GM11168 (cell line): ENCODE data around the gene RAB6B.

Experiments
- in situ Hi-C: fragments of 300-500 bp; cut with MboI; formaldehyde crosslinking; loops from one replicate; pipeline ENCODE4 v1.12.0; 2022; ENCODE audit warnings: low sequenced_read_pairs; ENCODE audit not compliant: unreplicated experiment

RAB6B gene

DNA sequence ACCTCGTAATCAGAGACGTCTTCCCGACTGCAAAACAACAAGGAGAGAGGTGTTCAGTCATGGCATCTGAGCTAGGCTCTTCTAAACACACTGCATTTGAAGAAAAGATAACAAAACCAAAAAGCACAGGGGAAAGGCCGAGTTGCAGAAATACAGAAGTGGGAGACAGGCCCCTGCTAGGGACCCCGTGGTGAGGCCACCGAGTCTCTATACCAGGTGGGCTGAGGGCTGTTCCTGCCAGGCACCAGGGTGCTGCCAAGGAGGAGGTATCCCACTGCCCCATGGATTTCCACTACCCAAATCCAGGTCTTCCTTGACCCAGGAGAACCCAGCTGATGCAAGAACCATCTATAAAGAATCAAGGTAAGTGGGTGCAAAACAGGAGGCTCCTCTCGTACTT lies 31.1 kb downstream of the RAB6B start:
- in situ Hi-C loops = no loop called here

- in situ Hi-C loops = no loop called here
These were observed 31.8 kb downstream of the RAB6B start for GRCh38 chr3:133863911-133864310.

DNA sequence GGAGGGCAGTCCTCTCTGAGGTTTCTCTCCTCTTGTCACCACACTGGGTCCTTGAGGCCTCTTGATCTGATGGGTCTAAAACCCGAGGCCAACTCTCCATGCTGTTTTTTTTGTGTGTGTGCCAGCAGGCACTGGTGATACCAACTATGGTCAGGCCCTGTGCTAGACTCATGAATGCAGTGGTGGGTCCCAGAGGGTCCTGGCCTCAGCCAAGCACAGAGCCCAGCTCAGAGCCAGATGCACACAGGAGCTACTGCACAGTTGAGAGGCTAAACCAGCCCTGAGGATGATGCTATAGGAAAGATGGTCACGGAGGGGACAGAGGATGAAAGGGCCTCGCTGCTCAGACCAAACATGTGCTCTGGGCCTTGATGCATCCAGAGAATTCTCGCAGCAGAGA lies 33.5 kb downstream of the RAB6B start:
- in situ Hi-C loops = no loop called here

DNA sequence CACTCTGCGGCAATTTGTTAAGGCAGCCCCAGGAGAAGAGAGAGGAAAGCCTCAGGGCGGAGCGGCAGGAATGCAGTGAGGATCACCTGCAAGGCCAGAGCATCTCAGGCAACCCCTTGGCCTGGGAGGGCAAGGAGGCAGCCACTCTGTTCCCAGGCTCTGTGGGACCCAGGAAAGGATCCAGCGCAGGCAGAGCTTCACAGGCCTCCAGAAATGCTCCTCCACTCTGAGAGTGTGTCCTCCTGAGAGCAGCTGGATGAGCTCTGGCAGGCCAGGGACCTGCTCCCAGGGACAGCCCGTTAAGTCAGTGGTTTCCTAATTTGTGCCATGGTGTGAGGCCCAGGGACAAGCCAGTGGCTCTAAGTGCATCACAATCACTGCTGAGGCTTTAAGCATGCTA lies 35.2 kb downstream of the RAB6B start:
- in situ Hi-C loops = no loop called here

DNA sequence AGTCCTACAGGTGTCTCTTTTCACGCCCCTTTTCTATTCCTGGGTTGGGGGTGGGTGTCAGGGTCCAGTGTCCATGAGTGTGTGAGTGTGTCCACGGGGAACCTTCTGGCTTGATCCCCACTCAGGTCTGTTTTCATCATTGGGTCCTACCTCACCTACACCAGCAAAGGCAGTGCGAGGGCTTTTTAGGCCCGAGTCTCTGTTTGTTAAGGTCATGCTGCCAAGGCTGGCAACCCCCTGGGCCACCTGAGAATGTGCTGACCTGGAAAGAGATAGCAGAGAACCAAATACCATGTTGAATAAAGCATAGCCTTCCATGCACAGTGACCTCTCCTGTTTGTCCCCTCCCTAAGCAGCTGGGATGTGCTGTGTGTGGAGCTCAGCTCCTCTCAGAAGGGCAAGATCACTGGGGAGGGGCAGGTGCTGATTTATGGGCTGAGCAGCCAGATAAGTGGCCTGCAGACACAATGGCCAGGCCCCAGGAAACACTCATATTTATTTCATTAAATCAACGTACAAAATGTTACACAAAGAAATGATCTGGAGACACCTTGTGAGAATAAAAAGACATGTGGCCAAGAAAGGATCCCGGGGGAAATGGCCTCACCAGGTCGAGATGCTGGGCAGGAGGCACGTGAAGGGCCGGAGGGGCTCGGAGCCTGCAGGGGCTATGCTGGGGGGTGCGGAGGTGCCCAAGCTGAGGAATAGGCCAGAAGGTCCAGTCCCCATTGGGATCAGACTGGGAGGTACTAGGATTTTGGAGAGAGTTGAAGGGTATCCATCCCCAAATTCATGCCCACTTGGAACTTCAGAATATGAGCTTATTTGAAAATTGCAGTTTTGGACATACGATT lies 36.1 kb downstream of the RAB6B start:
- in situ Hi-C loops = no loop called here

DNA sequence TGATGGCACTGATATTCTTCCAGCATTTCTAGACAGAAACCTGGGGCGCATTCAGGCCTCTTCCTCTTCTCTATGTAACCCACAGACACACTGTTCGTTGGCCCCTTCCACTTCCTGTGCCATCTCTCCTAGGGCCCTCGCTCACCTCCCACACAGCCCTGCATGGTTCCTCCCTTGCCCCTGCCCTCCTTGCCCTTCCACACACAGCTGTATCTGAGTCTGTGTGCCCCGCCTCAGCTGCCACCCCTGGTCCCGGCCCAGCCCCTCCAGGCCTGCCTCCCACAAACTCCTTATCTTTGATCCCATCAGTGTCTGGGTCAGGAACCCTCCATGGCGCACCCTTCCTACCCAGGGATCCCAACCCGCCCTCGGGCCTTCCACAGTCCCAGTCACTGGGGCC lies 37.9 kb downstream of the RAB6B start:
- in situ Hi-C loops = no loop called here

GRCh38 chr3:133856316-133856715 lies 39.4 kb downstream of the RAB6B start:
- in situ Hi-C loops = no loop called here

DNA sequence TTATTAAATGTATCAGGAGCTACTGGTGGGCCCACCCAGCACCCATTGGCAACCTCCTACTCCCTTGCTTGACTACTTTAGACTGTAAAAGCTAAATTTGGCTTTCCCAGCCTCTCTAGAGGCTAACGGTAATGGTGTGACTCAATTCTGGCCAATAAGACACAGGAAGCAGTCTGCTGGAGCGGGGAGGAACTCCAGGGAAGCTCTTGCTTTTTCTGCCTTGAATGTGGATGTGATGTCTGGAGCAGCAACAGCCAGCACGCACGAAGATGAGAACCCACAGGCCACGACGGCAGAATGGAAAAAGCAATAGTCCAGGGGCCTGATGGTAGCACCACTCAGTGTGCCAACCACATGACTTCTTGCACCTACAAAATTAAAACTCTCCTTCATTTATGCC lies 39.9 kb downstream of the RAB6B start:
- in situ Hi-C loops = no loop called here

GRCh38 chr3:133855002-133855370 lies 40.7 kb downstream of the RAB6B start:
- in situ Hi-C loops = no loop called here

- in situ Hi-C loops = no loop called here
These were observed 41.2 kb downstream of the RAB6B start for GRCh38 chr3:133854264-133855001.

GRCh38 chr3:133853925-133854227 lies 41.8 kb downstream of the RAB6B start:
- in situ Hi-C loops = no loop called here

- in situ Hi-C loops = no loop called here
These were observed 42.4 kb downstream of the RAB6B start for GRCh38 chr3:133853063-133853924.

- in situ Hi-C loops = no loop called here
These were observed 43.8 kb downstream of the RAB6B start for GRCh38 chr3:133851931-133852330.

- in situ Hi-C loops = no loop called here
These were observed 44.3 kb downstream of the RAB6B start for GRCh38 chr3:133851266-133851906.

DNA sequence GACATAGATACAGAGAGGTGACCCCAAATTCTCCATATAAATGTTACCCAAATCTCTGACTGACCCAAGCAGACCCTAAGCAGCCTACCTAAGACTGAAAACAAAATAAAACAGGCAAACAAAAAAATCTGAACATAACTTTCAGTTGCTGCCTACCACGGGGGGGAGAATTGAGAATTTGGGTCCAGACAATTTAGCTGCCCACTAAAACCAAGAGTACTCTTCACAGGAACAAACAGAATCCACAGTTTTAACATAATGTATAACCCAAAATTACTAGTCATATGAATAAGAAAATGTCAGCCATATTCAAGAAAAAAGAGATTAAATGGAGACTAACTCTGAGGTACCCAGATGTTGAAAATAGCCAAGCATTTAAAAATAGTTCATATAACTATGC lies 45.6 kb downstream of the RAB6B start:
- in situ Hi-C loops = no loop called here

GRCh38 chr3:133849346-133849745 lies 46.3 kb downstream of the RAB6B start:
- in situ Hi-C loops = no loop called here

- in situ Hi-C loops = no loop called here
These were observed 50.6 kb downstream of the RAB6B start for GRCh38 chr3:133845127-133845526.

DNA sequence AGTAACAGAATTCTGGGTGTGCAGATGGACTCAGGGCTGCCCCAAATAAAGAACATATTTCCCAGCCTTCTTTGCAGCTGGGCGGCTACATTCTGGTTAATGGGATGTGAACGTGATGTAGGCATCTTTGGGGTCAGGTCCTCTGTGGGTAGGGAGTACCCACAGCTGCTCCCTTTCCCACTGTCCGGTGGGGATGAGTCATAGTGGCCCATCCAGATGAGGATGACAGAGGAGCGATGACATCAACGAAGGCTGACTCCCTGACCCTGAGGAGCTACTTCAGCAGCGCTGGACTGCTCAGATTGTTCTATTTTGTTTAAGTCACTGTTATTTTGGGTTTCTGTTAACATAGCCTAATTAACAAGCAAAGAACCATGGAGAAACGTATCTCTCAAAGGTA lies 52.0 kb downstream of the RAB6B start:
- in situ Hi-C loops = no loop called here

- in situ Hi-C loops = no loop called here
These were observed 53.5 kb downstream of the RAB6B start for GRCh38 chr3:133842158-133842557.

GRCh38 chr3:133841196-133841595 lies 54.5 kb downstream of the RAB6B start:
- in situ Hi-C loops = no loop called here

DNA sequence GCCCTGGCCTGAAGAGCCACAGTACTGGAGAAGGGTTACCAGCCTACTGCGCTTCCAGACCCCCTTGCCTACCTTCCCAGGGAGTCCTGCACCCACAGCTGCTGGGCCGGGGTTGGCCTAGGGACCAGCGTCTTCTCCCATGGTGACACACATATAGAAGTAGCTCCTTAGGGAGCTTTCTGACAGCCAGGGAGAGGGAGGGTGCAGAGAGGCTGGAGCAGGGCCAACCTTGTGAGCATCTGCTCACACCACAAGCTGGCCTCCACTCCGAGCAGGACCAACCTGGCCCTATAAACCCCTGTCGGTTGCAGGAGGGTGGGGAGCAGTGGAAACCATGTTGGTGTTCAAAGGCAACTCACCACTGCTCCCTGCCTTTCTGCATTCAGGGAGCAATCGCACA lies 54.9 kb downstream of the RAB6B start:
- in situ Hi-C loops = no loop called here
